Central memory CD8-positive, alpha-beta T cell (primary cell): Measurements from ENCODE around the gene RGS12.

Experiments used
- ATAC-seq: fragments of 150-1000 bp; cut with Tn5 transposase; replicated peaks from 2 replicates; pipeline ENCODE4 v1.10.0; 2022; ENCODE audit warnings: mild to moderate bottlenecking, moderate FRiP score, moderate number of reproducible peaks; ENCODE audit not compliant: poor library complexity, severe bottlenecking; ENCODE audit errors: extremely low read depth
- DNase-seq, 2 donors: peaks; one replicate each; pipeline ENCODE4 v3.0.0; 2021; ENCODE audit warnings: low spot score in 2 of 2
- H3K27ac Mint-ChIP-seq: one replicate; pipeline ENCODE4 v1.8.0; 2022; ENCODE audit warnings: low read depth, mild to moderate bottlenecking, moderate library complexity, mixed read lengths
- H3K27me3 Mint-ChIP-seq: one replicate; pipeline ENCODE4 v1.8.0; 2022; ENCODE audit warnings: mixed read lengths
- H3K36me3 Mint-ChIP-seq: one replicate; pipeline ENCODE4 v1.8.0; 2022; ENCODE audit warnings: mild to moderate bottlenecking, moderate library complexity, mixed read lengths; ENCODE audit not compliant: insufficient read depth
- H3K4me1 Mint-ChIP-seq: one replicate; pipeline ENCODE4 v1.8.0; 2022; ENCODE audit warnings: mixed read lengths
- H3K4me3 Mint-ChIP-seq: one replicate; pipeline ENCODE4 v1.8.0; 2022; ENCODE audit warnings: mild to moderate bottlenecking, moderate library complexity, mixed read lengths
- H3K9me3 Mint-ChIP-seq: one replicate; pipeline ENCODE4 v1.8.0; 2022; ENCODE audit warnings: mixed read lengths

The RGS12 gene

GRCh38 chr4:3342182-3342854 lies 49.5 kb downstream of the RGS12 start:
- Mint-ChIP-seq H3K4me3 (no peak overlapping the region), H3K36me3 (no peaks in the 10 kb centered on the region), H3K4me1 (peaks cover 16% of the 10 kb centered on the region), H3K9me3 (no peaks in the 10 kb centered on the region), H3K27me3 (no peaks in the 10 kb centered on the region), H3K27ac (no peak overlapping the region)
- ATAC-seq (no peak), DNase-seq (no peak)
